HG02943 (cell line): ENCODE results near the gene CRAT.
A peak's percentile ranks its signal among the peaks of the same experiment; 100 is the strongest.

ENCODE experiments used
- ATAC-seq: cut with Tn5 transposase; IDR thresholded peaks from one replicate; pipeline ENCODE4 v1.9.1; 2021; ENCODE audit warnings: mild to moderate bottlenecking, low read depth, moderate library complexity; ENCODE audit not compliant: unreplicated experiment

Gene CRAT

DNA sequence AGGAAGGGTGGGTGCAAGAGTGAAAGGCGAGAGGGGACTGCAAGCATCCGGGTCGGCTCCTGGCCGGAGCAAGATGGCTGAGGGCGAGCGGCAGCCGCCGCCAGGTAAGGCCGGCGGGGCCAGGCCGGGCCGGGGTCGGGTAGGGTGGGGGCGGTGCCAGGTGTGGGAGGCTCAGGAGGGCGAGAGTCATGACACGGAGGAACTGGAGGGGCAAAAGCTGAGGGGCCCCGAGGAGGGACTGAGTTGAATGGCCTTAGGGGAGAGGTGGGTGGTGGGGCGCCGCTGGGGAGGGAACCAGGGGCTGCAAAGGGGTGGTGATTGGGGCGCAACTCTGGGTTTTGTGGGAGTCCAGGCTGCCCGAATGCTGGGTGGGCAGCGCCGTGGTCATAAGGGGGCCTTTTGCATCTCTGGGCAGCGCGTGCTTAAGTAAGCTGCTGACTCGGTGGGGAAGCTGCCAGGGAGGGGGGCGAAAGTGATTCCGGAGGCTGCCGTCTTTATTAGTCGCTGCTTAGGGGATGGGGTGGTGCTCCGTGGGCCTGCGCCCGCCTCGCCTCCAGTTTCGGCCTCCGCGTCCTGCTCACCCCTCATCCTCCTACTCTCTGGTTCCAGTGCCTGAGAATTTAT lies 1.0 kb upstream of the CRAT start:
- ATAC-seq = peak; percentile 5

DNA sequence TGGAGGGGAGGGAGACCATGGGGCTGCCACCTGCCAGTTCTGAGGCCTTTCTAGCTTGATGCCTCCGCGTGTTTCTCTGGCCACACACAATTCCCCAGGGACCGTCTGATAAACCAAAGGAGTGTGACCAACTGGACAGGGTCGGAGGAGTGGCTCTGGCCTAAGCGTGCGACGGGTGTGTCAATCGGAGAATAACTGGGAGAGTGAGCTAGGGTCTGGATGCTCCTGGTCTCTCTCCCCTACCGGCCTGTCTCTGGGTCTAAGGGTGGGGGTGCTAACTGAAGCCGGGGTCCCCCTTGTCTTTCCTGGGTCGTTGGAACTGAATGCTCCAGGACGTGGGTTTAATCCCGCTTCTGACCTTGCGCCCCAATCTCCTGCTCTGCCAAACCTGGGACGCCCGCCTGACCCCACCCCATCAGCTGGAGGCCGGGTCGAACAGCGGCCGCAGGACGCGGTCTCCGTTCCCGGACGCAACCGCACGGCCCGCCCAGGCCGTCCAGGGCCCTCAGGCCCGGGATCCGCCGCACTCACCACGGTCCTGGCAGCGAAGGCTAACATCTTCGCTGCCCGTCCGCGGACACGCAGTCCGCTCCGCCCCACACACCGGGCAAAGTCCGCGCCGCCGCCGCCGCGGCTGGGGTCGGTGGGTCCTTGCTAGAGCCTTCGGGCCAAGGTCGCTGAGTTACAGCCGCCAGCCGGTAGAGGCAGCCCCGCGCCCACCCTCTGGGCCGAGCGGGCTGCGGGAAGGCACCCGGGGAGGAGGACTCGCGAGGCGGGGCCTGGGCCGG lies 447 bp downstream of the CRAT start:
- no peak for ATAC-seq

DNA sequence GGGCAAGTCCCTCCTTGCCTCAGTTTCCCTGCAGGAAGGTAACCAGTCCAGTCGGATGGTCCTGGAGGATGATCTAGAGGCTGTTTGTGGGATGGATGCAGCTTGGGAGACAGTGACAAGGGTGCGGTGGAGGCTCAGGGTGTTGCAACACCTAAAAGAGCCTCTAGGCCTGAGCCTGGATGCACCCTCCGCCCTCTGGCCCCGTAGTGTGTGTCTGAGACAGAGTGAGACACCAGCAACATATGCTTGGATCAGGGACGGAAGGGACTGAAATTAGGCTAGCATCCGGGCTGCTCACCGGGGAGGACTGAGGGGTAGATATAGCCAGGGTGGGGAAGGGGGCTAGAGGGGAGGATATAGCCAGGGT lies 1.1 kb downstream of the CRAT start:
- ATAC-seq = no peak

DNA sequence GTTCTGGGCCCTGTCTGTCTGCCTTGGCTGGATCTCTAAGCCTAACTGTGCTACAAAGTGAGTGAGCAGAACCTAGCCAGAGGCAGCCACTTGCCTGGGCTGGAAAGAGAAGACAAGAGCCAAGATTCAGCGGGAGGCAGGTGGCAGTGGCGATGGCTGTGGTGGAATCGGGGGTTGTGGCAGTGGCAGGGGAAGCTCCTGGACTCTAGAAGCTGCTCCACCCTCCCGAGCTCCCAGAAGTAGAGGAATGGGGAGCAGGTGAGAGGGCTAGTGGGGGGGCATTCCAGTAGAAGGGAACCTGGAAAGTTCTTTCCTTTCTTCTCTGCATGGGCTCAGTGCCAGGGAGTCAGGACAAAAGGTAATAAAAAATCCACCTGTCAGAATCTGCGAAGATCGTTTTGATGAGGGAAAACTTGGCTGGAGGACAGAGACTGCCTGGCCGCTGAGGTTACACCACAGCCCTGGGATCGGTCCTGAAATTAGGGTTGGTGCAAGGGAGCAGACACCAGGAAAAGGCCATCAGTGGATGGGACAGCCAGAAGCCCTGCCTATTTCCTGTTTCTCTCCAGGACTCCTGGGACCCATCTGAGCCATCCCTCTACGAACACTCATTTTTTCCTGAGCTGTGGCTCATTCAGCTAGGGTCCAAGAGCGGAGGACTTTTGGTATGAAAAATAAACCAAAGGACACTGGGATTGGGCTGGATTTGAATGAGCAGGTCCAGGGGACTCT lies 1.6 kb downstream of the CRAT start:
- no peak for ATAC-seq

DNA sequence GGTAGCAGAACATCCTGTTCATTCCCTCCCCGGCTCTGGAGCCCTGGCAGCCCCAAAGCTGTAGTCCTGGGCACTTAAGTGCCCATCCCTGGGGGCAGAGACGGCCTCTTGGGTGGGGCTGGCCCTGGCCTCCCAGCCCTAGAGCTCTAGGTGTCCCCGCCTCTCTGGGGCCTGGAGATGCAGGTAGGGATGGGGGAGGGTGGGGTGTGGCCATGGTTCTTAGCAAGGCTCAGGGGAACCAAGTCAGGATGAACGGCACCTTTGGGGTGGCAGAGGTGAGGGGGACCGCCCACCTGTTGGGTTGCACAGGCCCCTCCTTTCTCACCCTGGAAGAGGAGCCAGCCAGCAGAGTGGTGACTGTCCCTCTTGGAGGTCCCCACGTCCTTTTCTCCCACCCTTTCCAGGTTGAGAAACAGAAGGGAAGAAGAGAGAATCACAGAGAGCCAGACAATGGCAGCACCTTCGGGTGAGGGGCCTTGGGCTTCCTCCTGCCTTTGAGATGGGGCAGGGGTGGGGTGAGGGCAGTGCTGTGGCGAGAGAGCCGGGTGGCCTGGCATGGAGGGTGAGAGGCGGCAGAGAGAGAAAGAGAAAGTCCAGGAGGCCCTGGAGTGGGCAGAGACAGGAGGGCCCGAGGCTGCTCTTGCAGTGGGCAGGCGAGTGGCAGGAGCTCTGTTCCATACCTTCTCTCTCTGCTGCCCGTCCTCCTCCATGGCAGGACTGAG lies 2.3 kb downstream of the CRAT start:
- no peak for ATAC-seq

DNA sequence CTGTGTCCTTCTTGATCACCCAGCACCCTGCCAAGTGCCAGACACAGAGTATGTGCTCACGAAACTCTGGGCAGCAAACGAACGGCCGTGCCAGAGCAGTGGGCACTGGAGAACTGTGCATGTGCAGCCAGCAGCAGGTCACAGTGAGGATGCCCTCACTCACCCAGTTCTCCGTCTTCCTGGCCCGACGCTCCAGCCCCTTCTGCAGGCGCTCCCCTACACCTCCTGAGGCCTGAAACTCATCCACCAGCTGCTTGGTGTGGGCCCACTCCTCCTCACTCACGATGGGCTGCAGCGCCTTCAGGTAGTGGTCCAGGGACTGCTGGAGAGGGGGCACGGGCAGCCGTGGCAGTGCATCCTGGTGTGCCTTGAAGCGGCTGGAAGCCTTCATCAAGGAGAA lies 2.9 kb downstream of the CRAT start:
- ATAC-seq = no peak

DNA sequence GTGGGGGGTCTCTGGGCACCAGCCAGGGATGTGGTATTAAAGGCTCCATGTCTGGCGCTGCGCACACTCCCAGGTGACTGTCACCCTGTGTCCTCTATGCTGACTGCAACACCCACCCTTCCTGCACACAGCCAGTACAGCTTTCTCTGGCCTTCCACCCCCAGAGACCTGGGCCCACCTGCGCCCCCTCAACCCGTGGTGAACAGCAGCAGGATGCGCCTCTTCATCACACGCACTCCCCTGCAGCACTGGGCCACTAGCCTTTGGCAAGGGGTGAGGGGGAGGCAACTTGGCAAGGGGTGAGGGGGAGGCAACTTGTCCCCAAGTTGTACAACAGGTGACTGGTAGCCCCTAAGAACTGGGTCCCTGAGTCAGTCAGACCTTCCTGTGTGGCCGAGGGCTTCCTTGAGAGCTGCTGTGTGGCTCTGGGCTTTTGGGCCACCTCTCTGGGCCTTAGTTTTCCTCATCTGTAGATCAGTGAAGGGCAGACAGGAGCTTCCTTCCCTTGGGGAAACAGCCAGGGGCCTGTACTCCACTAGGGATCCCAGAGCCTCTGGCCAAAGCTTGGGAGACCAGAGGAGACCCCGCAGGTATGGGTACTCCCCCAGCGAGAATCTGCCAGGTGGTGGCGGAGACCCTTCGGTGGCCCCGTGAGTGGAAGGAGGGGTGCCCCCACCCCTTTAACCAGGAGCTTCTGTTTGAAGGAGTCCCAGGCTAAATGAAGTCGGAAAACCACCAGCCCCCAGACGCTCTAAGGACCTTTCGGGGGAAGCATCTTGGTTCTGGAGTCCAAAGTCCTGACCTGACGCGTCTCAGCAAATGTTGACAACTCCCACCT lies 4.5 kb downstream of the CRAT start:
- no peak for ATAC-seq

DNA sequence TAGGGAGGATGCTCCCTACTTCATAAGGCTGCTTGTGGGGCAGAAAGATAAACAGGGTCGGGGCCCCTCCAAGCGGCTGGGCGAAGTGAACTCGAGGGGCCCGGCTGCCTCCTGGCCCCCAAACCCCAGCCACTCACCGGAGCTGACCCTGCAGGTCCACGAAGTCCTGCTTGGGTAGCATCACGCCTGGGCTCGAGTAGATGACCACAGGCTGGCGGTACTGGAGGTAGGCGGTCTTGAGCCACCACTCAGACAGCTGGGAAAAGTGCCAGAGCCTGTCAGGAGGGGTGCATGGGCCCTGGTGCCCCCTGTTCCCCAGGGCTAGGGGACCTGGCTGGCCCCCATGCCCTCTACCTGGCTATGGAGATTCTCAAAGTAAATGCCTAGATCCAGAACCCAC lies 6.5 kb downstream of the CRAT start:
- no peak for ATAC-seq

DNA sequence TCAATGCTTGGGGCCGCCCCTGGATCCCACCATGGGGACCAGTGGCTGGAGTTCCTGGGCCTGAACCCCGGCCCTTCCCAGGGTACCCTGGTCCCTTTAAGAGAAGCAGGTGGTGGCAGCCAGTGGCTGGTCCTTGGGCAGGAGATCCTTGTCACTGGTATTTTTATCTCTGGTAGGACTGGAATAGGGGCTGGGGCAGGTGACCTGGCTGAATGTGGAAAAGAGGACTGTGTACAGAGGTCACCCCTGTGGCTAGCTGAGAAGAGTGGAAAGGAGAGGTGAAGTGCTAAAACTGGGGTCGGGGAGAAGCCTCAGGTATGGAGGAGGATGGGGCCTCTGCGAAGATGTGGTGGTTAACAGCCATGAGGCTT lies 7.0 kb downstream of the CRAT start:
- no peak for ATAC-seq

DNA sequence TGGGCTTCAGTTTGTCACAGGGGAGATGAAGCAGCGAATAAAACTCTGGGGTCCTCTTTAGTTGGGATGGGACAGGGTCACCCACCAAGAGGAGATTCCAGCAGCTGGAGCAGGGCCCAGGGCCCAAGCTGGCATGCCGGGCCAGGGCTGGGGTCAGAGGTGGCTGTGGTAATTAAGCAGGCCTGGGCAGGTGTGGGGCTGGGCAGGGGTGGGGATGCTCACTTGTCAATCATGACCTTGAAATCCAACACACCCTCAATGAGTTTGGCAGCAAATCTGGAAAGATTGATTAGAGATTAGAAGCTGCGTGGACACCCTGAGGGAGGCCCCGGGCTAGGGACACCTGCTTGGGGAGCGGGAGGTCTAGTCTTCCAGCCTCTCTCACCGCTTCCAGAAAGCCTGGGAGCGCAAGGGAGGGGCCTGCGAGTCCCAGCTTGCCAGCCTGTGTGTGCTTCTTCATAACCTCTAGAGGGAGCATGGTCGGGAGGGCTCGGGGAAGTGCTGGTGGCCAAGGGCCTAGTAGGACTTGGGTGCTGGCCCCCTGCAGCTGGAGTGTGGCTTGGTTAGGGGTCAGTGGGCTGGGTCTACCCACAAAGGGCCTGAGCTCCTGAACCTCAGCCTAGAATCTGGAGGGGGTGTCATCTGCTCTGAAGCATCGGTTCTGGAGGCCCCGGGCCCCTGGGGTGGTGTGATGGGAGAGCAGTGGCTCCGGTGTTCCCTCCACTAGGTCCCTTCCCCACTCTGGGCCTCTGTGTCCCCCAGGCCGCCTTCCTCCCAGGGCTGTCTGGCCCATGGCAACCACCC lies 7.6 kb downstream of the CRAT start:
- no peak for ATAC-seq

DNA sequence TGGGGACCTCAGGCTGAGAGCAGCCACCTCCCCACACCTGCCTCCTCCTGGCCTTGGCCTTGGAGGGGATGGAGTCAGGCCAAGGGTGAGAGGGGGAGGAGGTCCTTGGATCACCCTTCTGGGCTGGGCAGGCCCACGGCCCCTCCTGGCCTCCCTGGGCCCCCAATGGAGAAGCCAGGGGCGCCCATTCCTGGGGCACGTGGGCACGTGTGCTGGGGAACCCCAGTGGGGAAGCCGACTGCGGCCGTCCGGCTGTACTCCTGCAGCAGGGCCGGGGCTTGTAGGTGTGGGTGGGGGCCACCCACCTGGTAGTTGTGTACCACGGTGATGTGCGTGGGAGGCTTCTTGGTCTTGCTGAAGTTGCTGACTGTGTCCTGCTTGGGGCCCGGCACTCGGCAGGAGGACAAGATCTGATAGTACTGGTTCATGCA lies 8.5 kb downstream of the CRAT start:
- ATAC-seq = no peak

DNA sequence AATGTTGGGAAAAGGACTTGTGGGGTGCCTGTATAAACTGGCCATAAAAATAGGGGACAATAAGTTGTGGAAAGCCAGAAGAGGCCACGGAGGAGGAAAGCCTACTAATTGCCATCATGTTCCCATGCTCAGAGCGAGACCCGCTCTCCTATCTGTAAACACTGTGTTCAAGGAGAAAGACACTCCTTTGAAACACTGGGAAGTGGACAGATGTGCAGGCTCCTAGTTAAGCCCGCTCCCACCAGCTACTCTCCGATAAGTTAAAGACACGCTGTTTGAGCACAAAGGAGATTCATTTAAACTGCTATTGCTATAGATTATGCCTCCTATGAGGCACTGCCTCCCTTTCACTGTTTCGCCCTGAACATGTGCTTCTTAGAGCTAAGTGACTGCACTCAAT lies 9.3 kb downstream of the CRAT start:
- no peak for ATAC-seq

DNA sequence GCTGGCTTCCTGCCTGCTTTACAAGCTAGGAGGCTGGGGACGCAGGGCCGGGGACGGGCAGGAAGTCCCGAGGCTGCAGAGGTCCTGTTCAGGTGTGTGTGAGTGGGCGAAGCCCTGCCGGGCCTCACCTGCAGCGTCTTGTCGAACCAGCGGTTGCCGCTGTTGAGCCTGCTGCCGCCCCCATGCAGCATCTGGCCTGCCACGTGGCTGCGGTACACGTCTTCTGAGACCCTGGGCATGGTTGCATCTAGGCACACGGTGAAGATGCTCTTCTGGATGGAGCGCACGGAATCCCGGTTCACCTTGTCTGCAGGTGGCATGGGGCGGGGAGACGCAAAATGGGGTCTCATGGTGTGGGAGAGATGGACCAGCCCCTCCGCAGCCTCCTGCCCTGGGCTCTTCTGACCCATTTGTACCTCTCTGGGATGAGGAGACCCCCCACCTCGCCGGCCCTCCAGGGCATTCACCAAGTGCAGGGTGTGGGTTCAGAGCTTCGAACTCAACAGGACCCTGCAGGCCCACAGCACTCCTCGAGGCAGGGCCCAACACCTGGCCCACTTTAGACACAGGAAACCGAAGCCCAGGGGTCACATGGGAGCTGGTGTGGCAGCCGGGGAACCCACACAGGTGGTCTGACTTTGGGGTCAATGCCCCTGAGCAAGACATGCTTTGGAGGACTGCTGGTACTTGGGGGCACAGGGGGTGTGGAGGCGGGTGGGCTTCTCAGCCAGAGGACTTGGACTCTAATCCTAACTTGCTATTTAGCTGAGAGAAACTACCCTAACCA lies 10.0 kb downstream of the CRAT start:
- no peak for ATAC-seq

DNA sequence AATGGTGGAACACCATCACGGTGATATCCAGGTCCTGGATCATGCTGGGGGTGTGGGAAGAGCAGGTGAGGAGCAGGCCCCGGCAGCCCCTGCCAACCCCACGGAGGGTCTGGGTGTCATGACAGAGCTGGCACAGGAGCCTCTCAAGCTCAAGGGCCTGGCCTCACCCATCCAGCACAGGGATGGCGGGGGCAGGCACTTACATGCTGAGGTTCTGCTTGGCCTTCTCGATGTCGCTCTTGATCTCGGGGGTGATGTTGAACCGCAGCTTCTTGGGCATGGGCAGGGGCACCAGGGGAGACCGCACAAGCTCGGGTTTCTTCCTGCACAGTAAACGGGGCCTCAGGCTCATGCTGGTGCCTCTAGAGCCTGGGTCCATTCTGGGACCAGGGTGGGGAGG lies 12.3 kb downstream of the CRAT start:
- no peak for ATAC-seq

DNA sequence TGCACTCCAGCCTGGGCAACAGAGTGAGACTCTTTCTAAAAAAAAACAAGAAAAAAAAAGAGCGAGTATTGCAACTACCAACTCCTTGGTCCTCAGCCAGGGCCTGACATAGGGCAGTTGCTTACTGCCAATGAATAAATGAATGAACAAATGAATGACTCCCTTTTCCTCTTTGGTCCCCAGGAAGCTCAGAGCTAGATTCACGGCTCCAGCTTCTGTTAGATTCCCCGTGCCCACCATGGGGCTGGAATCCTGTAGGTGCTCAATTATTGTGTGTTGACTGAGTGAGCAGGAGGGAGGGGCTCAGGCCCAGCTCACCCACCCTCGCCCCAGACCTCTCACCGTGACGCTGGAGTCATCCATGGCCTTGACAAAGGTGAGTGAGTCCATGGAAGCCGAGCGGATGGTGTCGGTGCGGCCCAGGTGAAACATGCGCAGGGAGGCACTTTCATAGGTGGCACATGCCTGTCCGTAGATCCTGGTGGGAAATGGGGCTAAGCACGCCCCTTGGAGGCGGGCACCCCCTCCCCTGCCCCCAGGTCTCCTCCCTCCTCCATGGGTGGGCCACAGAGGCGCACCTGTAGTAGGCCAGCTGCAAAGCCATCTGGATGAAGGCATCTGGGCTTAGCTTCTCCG lies 12.8 kb downstream of the CRAT start:
- no peak for ATAC-seq

DNA sequence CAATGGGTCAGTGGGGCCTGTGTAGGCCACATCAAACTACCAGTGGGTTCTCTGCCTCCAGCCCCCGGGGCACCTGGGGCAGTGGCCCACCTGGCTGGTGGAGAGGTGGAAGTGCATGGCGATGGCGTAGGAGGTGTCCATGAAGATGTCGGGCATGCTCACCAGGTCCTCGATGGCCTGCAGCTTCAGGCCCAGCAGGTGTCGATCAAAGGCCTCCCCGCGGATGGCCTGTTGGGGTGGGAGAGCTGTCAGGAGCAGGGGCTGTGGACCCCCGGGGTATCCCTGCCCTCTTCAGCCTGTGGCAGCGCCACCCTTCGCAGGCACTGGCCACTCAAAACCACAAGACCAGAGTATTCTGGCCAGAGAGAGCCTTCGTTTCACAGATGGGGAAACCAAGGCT lies 14.7 kb downstream of the CRAT start:
- no peak for ATAC-seq

DNA sequence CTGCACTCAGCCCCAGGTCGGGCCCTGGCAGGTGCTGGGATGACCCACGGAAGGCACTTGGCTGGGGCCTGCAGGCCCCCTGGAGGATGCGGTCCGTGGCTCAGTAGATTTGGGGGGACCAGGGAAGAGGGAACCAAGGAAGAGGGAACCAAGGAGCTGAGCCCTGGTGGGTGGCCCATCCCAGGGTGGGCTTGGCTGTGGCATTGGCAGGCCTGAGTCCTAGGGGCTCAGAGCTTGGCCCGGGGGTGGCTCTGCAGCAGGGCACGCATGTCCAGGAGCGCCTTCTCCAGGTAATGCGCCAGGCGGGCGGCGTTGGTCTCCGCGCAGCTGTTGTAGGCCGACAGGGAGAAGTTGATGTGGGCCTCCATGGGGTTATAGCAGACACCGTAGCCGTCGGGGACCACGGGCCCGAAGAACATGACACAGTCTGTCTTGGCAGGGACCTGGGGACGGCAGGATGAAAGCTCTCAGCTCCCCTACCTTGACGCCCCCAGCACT lies 15.4 kb downstream of the CRAT start:
- ATAC-seq = no peak
